ENCODE data around the gene PHC2. TPM values are rescaled to one million over a fixed set of nuclear protein-coding genes. Genes with fewer than 3 reads are reported as not detected.

Gene PHC2
- total RNA-seq, 1 experiment from 2014 or later = 9.4 TPM

DNA sequence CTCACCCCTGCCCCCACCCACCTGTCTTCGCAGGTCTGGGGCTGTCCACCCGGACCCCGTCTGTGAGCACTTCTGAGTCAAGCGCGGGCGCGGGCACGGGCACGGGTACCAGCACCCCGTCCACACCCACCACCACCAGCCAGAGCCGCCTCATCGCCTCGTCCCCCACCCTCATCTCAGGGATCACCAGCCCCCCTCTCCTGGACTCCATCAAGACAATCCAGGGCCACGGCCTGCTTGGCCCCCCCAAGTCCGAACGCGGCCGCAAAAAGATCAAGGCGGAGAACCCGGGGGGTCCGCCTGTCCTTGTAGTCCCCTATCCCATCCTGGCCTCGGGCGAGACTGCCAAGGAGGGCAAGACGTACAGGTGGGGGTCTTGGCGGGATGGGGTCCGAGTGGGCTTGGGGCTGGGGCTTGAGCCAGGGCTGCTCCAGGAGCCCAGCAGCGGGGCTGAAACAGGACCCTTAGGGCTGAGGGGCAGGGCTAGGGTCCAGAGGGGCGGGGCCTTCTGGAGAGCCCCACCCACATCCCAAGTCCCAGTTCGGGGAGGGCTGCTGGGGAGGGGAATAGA is 150.7 kb downstream of the PHC2 start:
- no peaks in the 10 kb centered on the region for H3K27me3 Mint-ChIP-seq (ENCODE audit: low read depth)
- no peak overlapping the region for H2BK120ac ChIP-seq (ENCODE audit: low read depth, low read length, poor library complexity, severe bottlenecking)
- H3K79me1 ChIP-seq (ENCODE audit: insufficient read depth, low read depth, low read length, poor library complexity, severe bottlenecking) = no peaks in the 10 kb centered on the region
- TF ChIP-seq, protein P1, sequence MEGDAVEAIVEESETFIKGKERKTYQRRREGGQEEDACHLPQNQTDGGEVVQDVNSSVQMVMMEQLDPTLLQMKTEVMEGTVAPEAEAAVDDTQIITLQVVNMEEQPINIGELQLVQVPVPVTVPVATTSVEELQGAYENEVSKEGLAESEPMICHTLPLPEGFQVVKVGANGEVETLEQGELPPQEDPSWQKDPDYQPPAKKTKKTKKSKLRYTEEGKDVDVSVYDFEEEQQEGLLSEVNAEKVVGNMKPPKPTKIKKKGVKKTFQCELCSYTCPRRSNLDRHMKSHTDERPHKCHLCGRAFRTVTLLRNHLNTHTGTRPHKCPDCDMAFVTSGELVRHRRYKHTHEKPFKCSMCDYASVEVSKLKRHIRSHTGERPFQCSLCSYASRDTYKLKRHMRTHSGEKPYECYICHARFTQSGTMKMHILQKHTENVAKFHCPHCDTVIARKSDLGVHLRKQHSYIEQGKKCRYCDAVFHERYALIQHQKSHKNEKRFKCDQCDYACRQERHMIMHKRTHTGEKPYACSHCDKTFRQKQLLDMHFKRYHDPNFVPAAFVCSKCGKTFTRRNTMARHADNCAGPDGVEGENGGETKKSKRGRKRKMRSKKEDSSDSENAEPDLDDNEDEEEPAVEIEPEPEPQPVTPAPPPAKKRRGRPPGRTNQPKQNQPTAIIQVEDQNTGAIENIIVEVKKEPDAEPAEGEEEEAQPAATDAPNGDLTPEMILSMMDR (conservative IDR thresholded peaks at IDR 0.05) = no peak
- H4K5ac ChIP-seq (ENCODE audit: insufficient read length, low read depth, low read length) = no peak overlapping the region
- H4K8ac ChIP-seq (replicated peaks; ENCODE audit: insufficient read length, low read depth, low read length) = no peak overlapping the region
- peaks cover 0 to 2% of the 10 kb centered on the region in 2 experiments; a peak in 1 of 4 replicates for H3K4me1 Mint-ChIP-seq
- no peak overlapping the region for H2AK5ac ChIP-seq (ENCODE audit: insufficient read length, low read length)
- H3K4me2 ChIP-seq (ENCODE audit: insufficient read depth, insufficient read length, low read length) = no peak overlapping the region
- no peak overlapping the region for H3T11ph ChIP-seq (ENCODE audit: low read length)
- no CpG with 5 or more reads among the region's 29 CpGs for WGBS (ENCODE audit: extremely low coverage, insufficient read length, low lambda C conversion rate)
- H4K20me1 ChIP-seq (ENCODE audit: control insufficient read depth, insufficient read depth, insufficient read length) = no peaks in the 10 kb centered on the region
- H3K14ac ChIP-seq (ENCODE audit: insufficient read depth, low read length) = no peak overlapping the region
- H3K9me3 Mint-ChIP-seq = no peaks in the 10 kb centered on the region
- no peak for DNase-seq
- H3K27ac ChIP-seq (ENCODE audit: insufficient read length, low read depth, low read length) = no peak overlapping the region
- H2BK5ac ChIP-seq (ENCODE audit: insufficient read length, low read length) = no peak overlapping the region
- H3K56ac ChIP-seq (ENCODE audit: insufficient read length, low read depth, low read length) = no peak overlapping the region
- no peak overlapping the region for H3K4ac ChIP-seq (ENCODE audit: low read depth, low read length)
- no peak overlapping the region for H3K23ac ChIP-seq (ENCODE audit: insufficient read length, low read depth, low read length)
- H4K91ac ChIP-seq (ENCODE audit: insufficient read length, low read depth, low read length) = no peak overlapping the region
- no peak overlapping the region for H2BK15ac ChIP-seq (ENCODE audit: low read depth, low read length)
- H3K4me1 ChIP-seq (ENCODE audit: insufficient read depth, low read length) = no peaks in the 10 kb centered on the region
- H3K27ac Mint-ChIP-seq = no peak overlapping the region
- no peak overlapping the region for H3K4me3 Mint-ChIP-seq
- peaks cover 13 to 55% (median 49%) of the 10 kb centered on the region in 3 experiments; a peak in 6 of 7 replicates for H3K36me3 Mint-ChIP-seq (ENCODE audit: insufficient read depth in 1 of 3, low read depth in 3 of 3)
- H2BK12ac ChIP-seq (ENCODE audit: insufficient read length, low read depth, low read length) = no peak overlapping the region
- no peak overlapping the region for H3K9ac ChIP-seq (ENCODE audit: extremely low read depth, insufficient read length, low read length)
- no peaks in the 10 kb centered on the region for H3K27me3 ChIP-seq (ENCODE audit: insufficient read depth, low read length)
- no peak overlapping the region for H3K18ac ChIP-seq (ENCODE audit: insufficient read length, low read depth, low read length)
- H3K9me3 ChIP-seq (ENCODE audit: control insufficient read depth, low read depth, low read length) = no peaks in the 10 kb centered on the region
- no peaks in the 10 kb centered on the region for H3K23me2 ChIP-seq (ENCODE audit: insufficient read length, low read depth, low read length, poor library complexity, severe bottlenecking)
- no peak overlapping the region for H2BK20ac ChIP-seq (ENCODE audit: low read depth, low read length, poor library complexity, severe bottlenecking)
- H2AFZ ChIP-seq (ENCODE audit: low read length) = no peak overlapping the region
- no peaks in the 10 kb centered on the region for H3K79me2 ChIP-seq (ENCODE audit: insufficient read depth, low read length)

Data from H9 (cell line).